Measurements from ENCODE around the gene PDILT.
"Not testable (repeated sequence)": the region's sequence is repeated elsewhere in the genome, so short reads cannot be mapped to it uniquely, and the experiment has no call there.

GRCh38 chr16:20429499-20429898, 25.0 kb upstream of the PDILT start:
- not testable (repeated sequence) for TF ChIP-seq CTCF (conservative IDR thresholded peaks at IDR 0.05); EZH2 (IDR thresholded peaks at IDR 0.05; ENCODE audit: low read depth)
